Neural progenitor cell (in vitro differentiated cells): ENCODE measurements around the gene ELMO1.

Experiments used
- CTCF ChIP-seq: fragments of 200-600 bp; sonication (generic); IDR thresholded peaks from 2 replicates; pipeline ENCODE4 v1.5.1; 2017; ENCODE audit warnings: antibody characterized with exemption, mild to moderate bottlenecking
- EZH2 ChIP-seq: fragments of 200-600 bp; sonication (generic); IDR thresholded peaks from 2 replicates; pipeline ENCODE4 v1.6.1; 2017; ENCODE audit warnings: antibody characterized with exemption, mild to moderate bottlenecking, moderate library complexity

- no peak for TF ChIP-seq EZH2
- TF ChIP-seq CTCF = no peak
These were observed 463.9 kb downstream of the ELMO1 start for GRCh38 chr7:36984710-36985312.
